HG02623 (cell line): ENCODE results near the gene COG5.
"Not testable (repeated sequence)": the region's sequence is repeated elsewhere in the genome, so short reads cannot be mapped to it uniquely, and the experiment has no call there.

Experiments used
- ATAC-seq: cut with Tn5 transposase; IDR thresholded peaks from one replicate; pipeline ENCODE4 v1.9.1; 2021; ENCODE audit warnings: moderate library complexity; ENCODE audit not compliant: unreplicated experiment

The COG5 gene

GRCh38 chr7:107167483-107168232 lies 396.1 kb downstream of the COG5 start:
- no peak for ATAC-seq

DNA sequence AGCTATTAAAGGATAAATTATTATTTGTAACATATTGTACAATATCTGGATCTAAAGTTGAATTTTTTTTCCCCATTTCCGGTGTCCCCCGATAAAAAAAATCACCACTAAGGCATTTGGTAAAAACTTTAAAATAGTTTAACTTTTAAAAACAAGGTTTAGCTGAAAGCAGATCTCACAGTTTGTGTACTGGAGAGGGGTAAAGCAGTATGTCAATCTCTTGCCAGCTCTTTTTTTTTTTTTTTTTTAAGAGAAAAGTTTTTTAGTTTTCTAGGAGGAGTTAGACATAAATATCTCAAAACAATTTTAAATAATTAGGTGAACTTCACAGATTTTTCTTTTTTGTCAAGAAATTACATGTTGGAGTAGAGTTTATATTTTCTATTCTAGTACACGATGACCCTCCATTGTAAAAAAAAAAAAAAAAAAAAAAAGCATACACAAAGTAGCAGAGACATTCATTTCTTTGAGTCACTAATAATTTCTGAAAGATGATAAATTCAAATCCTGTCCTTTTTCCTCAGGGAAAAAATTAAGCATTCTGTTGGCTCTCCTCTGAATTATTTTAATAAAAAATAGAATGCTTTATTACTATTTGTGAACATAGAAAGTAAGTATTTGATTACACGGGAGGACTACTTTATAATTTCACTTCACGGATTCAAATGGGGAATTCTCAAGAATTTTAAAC lies 396.8 kb downstream of the COG5 start:
- no peak for ATAC-seq

- ATAC-seq = no peak
These were observed 398.4 kb downstream of the COG5 start for GRCh38 chr7:107165341-107165740.

GRCh38 chr7:107164092-107164491 lies 399.6 kb downstream of the COG5 start:
- no peak for ATAC-seq

- ATAC-seq = no peak
These were observed 401.2 kb downstream of the COG5 start for GRCh38 chr7:107162475-107162874.

DNA sequence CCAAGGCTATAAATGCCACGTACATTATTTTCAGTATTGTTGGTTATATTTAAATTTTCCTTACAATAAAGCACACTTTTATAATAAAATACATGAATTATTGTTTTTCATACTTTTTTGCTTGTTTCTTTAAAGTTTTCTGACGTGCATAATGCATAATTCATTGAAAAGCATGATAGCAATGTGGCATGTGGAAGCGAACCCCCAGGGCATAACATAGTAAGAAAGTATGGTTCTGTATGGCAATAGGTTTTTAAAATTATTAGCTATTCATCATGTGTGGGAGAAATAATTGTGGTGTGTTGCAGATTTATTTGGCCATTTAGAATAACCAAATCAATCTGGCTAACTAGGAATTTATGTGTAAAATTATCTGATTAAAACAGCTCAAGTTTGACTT lies 402.3 kb downstream of the COG5 start:
- ATAC-seq = no peak

DNA sequence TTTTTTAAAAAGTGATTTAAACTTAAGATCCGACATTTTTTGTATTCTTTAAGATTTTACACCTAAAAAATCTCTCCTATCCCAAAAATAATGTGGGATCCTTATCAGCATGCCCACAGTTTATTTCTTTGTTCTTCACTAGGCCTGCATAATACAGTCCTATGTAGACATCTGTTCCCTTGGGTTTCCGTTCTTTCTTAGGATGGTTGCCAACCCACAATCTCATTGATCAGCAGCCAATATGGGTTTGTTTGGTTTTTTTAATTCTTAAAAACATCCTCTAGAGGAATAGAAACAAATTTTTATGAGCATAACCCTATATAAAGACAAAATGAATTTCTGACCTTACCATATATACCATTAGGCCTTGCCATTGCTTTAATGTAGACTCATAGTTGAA lies 403.3 kb downstream of the COG5 start:
- no peak for ATAC-seq

- ATAC-seq = no peak
These were observed 405.7 kb downstream of the COG5 start for GRCh38 chr7:107158028-107158427.

DNA sequence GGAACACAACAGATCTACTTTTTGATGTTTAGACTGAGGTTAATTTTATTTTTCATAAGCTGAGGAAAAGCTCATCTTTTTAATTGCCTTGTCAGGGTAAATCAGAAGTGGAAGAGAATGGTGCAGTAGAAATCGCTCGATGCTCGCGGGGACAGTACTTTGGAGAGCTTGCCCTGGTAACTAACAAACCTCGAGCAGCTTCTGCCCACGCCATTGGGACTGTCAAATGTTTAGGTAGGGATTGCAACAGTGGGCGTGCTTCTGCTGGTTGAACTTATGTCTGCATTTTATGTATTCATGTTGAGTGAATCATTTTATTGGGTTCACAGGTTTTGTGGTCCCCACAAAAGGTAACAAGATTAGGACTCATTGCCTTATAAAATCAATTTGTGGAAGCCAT lies 406.6 kb downstream of the COG5 start:
- ATAC-seq = no peak

DNA sequence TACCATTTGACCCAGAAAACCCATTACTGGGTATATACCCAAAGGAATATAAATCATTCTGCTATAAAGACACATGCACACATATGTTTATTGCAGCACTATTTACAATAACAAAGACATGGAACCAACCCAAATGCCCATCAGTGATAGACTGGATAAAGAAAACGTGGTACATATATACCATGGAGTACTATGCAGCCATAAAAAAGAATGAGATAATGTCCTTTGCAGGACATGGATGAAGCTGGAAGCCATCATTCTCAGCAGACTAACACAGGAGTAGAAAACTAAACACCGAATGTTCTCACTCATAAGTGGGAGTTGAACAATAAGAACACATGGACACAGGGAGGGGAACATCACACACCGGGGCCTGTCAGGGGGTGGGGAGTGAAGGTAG lies 408.0 kb downstream of the COG5 start:
- ATAC-seq = not testable (repeated sequence)

- ATAC-seq = no peak
These were observed 408.9 kb downstream of the COG5 start for GRCh38 chr7:107154826-107155225.

- ATAC-seq = no peak
These were observed 411.7 kb downstream of the COG5 start for GRCh38 chr7:107152011-107152410.
